D721Med (cell line): ENCODE results near the gene SCFD2.

Source experiments
- DNase-seq: peaks from one replicate; pipeline ENCODE4 v3.0.0; 2011; ENCODE audit warnings: low spot score; ENCODE audit not compliant: insufficient read length
- FAIRE-seq: peaks from 2 replicates; lab custom pipeline; 2011; peaks lifted over from hg19 to GRCh38; lab: Jason Lieb, UNC
- CTCF ChIP-seq: IDR thresholded peaks from 2 replicates; pipeline ENCODE4 v1.5.1; 2012; ENCODE audit warnings: mild to moderate bottlenecking, control low read depth; ENCODE audit not compliant: insufficient read depth; ENCODE audit errors: missing control alignments

Gene SCFD2

GRCh38 chr4:53131562-53131925 lies 234.3 kb downstream of the SCFD2 start:
- DNase-seq (no peak), FAIRE-seq (no peak)
- TF ChIP-seq CTCF = no peak

GRCh38 chr4:53130896-53131561 lies 234.8 kb downstream of the SCFD2 start:
- DNase-seq (no peak), FAIRE-seq (no peak)
- TF ChIP-seq CTCF = no peak

- DNase-seq (no peak), FAIRE-seq (no peak)
Measured at GRCh38 chr4:53128706-53129357, 237.0 kb downstream of the SCFD2 start.

GRCh38 chr4:53128231-53128630 lies 237.6 kb downstream of the SCFD2 start:
- DNase-seq (no peak), FAIRE-seq (no peak)
- TF ChIP-seq CTCF = no peak

More at GRCh38 chr4:53128706-53129357, 237.0 kb downstream of the SCFD2 start:
- no peak for TF ChIP-seq CTCF

GRCh38 chr4:53127365-53127764 lies 238.5 kb downstream of the SCFD2 start:
- no peak for TF ChIP-seq CTCF
- no peak for FAIRE-seq
- no peak for DNase-seq

- FAIRE-seq (no peak), DNase-seq (no peak)
- TF ChIP-seq CTCF = no peak
Measured at GRCh38 chr4:53126099-53126498, 239.8 kb downstream of the SCFD2 start.

- DNase-seq (no peak), FAIRE-seq (no peak)
- TF ChIP-seq CTCF = no peak
Measured at GRCh38 chr4:53123819-53124218, 242.0 kb downstream of the SCFD2 start.
